HG03354 (cell line): Measurements from ENCODE around the gene BTBD16.
A peak's percentile ranks its signal among the peaks of the same experiment; 100 is the strongest.

Experiments
- ATAC-seq: cut with Tn5 transposase; IDR thresholded peaks from one replicate; pipeline ENCODE4 v1.9.1; 2021; ENCODE audit warnings: mild to moderate bottlenecking; ENCODE audit not compliant: unreplicated experiment, poor library complexity, severe bottlenecking

BTBD16 gene

DNA sequence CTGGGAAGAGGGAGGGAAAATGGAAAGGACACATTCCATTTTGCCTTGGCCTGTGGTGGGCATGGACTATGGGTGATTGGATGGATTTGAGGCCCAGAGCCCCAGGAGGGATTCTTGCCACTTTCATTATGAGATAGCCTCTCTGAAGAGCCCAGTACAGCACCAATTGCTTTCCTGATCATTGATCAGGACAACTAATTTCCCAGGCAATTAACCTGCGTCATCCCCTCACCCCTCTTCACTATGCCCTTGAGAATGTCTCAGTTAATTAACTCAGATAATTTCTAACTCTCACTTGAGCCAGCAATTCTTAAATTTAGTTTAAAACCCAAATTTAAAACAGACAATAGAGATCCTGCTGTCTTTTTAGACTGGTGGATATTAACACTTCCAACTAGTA, 90.0 kb downstream of the BTBD16 start:
- ATAC-seq: no peak

DNA sequence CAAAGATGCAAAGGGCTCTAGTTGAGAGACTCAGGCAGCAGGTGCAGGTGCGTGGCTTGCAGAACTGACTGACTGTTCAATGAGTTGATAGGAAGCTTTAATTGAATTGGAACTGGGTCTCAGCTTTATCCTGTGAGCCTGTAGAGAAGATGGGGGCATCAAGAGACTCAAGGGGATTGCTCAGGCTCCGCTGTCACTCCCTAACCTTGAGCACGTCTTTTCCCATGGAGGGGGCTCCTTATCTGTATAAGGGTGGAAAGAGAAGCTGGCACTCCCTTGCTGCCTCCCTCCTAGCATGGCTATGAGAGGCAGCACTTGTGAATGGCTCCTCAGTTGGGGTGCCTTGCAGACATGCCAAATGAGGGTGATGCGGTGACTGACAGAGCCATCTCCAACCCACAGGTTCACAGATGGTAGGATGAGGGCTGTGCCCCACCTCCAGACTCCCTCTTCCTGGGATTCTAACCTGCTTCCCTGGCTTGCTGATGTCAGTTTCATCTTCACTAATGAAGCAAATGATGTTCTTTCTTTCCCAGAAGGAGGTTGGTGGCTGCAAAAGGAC, 91.0 kb downstream of the BTBD16 start:
- ATAC-seq: no peak

DNA sequence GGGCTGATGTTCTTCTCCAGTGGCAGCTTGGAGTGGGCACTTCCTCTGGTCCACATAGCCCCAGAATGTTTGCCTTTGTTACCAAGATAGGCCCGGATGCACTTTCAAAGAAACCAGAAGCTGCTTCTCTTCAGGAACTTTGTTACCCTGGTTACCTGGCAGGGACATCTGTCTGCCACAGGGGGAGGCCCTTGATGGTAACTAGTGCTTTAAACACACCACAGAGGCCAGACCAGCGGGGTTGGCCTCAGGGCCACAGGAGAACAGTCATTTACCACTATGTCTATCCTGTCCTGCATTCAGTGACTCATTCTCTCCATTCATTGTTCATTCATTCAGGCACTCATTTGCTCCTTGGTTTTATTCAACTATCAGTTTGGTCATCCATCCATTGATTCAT, 91.5 kb downstream of the BTBD16 start:
- no peak for ATAC-seq

DNA sequence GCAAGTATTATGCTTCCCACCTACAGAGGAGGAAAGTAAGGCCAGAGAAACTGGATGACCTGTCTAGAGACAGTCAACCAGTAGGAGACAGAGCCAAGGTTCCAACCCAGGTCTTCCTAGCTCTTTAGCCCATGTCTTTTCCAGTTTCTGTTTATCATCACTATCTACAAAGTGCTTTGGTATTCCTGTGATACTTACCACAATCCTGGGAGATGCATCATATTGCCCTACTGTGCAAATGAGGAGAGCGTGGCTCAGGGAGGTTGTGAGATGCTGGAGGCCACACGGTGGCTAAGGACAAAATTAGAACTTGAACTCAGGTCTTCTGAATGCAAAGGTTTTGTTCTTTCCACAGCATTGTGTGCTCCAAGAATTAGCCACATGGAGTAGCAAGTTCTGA, 92.2 kb downstream of the BTBD16 start:
- ATAC-seq: no peak

DNA sequence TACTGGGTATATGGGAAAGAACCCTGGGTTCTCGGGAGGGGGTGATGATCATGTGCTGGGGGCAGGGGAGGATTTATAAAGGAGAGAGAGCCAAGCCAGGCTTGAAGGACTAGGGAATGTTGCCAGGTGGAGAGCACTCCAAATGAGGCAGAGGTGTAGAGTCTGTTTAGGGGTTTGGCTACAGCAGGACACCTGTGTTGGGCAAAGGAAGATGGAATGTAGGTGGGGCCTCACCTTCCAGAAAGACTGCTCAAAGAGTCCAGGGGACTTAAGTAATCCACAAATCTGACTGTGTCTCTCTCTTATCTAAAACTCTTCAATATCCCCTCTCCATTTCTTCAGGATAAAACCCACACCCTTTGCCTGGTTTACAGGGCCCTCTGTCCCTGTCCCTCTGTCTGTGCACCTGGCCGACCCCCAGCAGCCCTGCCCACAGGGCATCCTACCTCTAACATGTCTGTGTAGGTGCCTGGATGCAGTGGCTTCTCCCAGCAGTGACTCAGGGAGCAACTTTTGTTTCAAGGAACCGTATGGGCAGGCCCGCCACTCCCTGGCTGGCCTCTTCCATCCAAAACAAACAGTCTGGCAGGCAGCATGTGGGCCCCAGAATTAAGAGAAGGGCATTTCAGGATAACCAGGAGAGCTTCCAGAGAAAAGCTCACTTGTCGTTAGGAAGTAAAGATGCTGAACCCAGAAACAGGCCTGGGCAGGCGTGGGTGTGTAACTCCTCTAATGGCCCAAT, 92.8 kb downstream of the BTBD16 start:
- no peak for ATAC-seq

DNA sequence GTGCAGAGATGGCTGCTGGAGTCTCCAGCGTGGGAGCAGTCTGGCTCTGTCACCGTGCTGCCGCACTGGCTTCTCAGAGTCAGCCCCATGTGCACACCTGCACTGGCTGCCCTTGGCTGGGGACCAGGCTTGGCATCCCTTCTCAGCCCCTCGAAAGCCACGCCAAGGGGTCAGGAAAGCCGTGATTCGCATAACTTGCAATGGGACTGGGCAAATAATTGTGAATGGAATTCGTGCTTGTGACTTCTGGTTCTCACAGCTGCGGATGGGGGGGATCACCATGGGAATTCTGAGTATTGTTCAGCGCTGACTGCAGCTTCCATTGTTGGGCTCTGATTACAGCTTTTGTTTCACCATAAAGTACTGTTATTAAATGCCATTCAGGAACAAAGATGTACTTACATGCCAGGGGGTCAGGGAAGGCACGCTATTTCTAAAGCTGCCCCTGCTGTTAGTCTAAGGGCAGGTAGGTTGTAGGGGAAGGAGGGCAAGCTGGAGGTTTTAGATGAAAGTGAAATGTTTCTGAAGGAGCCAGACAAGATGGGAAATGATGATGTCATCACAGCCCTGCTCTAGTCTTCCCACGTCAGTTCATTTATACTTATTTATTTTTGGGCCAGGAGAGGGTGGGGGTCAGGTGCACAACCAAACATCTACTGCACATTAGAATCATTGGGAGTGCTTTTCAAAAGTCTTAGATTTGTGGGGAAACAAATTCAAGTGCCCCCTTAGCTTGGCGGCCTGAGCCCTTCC, 97.6 kb downstream of the BTBD16 start:
- no peak for ATAC-seq

DNA sequence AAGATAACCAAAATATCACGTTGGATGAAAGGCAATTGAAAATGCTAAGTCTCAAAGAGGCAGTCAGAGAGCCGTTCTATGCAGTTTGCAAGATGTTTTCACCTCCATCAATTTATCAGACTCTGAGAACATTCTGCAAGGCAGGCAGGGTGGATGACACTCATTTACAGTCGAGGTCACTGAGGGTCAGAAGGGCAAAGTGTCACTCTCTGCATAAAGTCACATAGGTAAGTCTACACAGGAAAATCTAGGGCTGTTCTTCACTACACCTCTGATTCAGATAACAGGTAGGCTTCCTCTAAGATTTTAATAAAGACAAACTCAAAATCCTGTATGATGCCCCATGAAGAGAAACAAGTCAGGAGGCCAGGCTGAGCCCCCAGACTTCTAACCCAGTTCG, 102.0 kb downstream of the BTBD16 start:
- no peak for ATAC-seq

DNA sequence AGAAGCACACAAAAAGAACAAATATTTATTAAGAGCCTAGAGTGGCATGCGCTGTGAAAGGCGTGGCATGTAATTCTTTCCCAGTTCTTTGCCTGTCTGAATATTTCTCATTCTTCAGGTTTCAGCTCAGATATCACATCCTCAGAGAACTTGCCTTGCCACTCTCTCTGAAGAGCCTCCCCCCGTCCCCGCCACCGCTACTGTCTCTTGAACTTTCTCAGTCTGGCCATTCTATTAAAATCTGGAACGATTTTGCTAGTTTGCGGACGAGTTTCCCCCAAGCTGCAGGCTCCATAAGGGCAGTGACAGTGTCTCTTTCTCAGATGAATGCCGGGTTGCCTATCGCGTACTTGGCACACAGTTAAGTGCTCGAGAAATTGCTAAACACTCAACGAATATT, 102.6 kb downstream of the BTBD16 start:
- no peak for ATAC-seq

DNA sequence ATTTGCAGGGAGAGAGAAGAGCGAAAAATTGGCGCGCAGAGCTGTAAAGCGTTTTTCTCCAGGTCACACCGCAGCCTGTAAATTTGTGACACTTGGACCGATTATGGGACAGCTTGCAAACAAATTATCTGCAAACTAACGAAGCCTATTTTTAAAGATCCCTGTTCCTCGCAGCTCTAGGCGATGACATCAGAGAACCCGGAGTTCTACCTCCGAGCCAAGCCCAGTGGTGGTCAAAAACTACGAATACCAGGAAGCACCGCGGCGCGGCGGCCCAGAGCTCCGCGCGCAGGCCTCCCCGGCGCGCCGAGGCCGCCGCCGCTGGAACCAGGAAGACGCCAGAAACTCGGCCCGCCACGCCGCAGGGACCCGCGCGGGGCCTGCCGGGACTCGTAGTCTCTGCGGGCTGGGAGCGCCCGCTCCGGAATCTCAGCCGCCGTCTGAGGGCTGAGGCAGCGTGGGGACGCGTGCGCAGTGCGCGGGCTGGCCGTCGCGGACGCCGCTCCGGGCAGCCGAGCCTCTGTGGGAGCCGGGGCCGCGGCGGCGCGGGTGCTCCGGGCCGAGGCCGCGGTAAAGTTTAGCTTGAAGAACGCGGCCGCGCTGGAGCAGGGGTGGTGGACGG, 103.3 kb downstream of the BTBD16 start, which contains the start of gene PLEKHA1:
Gene PLEKHA1 (plus strand): TSS at position 472 of the 622 bp plus-strand sequence. CDS start 18,493 bp downstream, outside the sequence.
- peak; percentile 94 for ATAC-seq

DNA sequence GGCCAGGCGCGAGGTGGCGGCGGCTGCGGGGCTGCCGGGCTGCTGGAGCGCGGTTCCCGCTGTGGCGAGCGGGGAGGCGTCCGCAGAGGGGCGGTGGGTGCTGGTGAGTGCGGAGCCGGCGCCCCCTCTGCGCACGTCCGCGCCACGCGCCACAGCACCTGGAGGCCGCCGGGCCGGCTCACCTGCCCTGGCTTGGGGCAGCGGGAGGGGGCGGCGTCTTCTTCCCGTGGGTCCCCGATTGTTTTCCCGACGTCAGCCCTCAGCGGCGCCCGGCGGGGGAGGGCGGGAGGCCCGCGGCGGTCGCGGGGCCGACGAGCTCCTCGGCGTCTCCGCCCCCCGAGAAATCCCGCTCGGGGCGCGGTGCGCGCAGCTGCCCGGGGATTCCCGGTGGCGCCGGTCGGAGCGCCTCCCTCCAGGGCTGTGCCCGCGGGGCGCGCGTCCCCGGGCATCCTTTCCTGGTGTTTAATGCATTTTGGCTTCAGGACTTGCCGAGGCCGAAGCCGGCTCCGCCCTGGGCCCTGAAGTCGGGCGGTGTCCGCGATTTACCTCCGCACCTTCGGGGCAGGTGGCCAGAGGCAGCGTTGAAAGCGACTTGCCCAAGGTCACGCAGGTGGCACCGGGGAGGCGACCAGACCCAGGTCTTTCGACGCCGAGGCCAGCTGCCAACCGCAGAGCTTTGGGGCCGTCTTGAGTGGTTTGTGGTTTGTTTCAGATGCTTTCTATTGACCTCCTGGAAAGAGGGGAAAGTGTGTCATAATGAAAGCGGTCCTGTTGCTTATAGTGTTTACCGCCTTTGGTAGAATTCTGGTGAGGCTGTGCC, 104.0 kb downstream of the BTBD16 start:
- ATAC-seq: peak; percentile 48

DNA sequence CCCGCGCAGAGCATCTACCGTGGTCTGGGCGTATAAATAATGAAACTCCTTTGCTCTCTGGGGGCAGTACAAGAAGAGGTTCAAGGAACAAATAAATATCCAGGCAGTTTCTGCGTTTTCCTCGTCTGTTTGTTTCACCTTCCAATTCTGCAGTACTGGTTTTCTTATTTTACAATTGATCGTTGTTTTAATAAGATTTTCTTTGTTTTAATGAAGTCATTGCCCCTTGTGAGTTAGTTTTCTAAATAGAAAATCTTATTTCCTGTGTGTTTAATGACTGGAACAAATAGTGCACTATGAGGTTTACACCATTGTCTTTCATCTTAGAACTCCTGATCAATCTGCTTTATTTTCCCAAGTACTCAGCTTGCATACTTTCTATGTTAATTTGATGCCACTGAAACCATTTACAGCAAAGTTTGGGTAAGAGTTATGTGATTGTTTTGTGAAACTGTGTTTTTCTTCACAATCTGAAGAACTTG, 104.6 kb downstream of the BTBD16 start:
- no peak for ATAC-seq

DNA sequence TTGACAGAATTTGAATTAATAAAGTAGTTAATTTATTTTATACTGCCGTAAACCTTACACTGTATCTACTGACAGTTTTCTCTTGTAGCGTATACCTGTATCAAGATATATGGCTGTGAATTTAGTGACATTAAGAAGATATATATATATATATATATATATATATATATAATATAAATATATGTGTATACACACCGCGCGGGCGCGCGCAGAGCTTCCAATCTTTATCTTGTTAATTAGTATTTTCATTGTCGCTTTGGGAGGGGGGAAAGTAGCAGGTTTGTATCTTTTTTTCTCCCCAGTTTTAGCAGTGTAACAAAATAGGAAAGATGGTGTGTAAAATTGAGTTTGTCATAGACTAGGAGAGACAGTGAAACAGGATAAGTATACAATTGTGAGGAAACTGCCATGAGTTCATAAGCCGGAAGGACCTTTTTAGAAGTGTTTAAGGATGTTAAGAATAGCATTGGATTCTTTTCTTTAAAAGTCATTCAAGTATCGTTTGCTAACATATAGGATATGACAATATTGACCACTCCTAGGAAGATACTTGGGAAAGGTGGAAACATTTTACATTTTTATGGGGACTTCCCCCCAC, 105.4 kb downstream of the BTBD16 start:
- no peak for ATAC-seq

DNA sequence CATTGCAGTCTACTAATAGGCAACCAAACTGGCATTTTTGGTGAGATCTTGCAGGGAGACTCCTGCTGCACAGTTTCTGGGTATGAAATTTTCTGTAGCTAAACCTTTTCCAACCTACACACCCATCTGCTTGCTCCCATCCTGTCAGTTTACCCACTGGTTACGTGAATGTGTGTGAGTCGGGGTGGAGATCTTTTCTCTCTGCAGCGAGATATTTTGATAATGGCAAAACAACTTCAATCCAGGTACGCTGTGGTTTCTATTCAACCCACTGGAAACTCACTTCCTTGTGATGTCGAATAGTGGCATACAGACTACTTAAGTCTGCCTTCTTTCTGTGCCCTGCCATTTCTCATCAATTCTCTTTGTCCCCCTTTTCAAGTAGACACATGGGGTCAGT, 107.9 kb downstream of the BTBD16 start:
- no peak for ATAC-seq

DNA sequence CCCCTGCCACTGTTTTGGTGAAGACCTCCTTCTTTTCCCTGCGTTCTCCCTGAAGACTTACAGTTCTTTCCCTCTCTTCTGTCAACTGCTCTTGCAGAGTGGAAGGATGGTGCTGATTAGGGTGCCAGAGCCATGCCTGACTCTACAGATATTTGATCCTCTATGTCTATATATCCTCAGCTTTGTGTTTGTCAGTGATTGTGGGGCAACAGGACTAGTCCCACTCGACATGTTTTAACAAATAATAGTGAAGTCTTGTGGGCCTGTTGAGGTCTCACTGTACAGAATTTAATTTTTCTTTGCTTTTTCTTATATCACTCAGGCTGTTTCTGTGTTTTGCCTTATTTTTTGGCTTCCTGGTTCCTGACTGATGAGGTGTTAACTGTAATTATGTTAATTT, 108.4 kb downstream of the BTBD16 start:
- ATAC-seq: no peak

DNA sequence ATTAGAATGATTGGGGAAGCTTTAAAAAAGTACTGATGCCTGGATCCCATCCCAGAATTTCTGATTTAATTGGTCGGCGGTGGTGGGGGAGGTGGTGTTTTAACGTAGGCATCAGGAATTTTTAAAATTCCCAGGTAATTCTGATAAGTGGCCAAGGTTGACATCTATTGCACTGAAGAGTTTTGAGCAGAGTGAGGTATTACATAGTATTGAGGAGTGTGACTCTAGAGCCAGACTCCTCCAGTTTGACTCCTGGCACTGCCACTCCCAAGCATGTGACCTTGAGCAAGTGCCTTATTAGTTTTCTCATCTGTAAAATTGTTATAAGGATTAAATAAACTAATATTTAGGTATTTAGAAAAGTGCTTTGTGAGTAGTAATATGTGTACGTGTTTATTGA, 109.6 kb downstream of the BTBD16 start:
- no peak for ATAC-seq

DNA sequence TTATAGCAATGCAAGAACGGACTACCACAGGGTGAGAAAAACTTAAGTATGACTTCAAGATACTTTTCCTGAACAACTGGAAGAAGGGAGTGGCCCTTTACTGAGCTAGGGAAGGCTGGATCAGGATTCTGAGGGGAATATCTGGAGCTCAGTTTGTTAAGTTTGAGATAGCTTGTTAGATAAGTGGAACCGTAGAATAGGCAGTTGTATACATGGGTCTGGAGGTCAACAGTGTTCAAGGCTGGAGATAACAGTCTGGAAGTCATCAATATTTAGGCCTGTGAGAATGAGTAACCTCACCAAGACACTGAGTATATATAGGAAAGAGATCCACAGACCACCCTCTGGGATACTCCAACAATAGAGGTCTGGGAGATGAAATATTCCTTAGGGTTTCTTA, 110.6 kb downstream of the BTBD16 start:
- ATAC-seq: no peak

DNA sequence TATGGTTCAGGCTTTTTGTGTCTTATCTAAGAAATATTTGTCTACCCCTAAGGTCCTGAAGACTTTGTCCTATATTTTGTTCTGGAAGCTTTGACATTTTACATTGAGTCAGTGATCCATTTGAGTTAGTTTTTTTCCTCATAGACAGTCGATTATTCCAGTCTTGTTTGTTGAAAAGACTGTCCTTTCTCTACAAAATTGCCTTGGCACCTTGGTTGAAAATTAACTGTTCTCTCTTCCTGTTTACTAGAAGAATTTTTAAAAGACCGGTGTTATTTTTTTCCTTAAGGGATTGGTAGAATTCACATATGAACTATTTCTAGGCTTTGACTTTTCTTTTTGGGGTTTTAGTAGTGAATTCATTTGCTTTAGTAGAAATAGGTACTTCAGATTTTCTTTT, 115.4 kb downstream of the BTBD16 start:
- ATAC-seq: no peak

DNA sequence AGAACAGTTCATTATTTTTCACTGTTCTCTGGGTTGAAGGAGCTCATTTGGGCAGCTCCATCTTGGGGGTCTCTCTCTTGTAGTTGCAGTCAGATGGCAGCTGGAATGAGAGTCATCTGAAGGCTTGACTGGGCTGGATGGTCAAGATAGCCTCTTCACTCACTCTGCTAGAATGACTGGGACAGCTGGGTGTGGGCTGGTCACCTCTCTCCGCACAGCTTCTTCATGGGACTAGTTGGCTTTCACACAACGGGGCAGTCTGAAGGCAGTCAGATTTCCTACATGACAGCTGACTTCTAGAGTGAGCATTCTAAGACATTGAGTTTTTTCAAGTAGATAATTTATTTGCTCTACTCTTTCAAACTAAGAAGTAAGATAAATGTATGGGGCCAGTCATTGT, 116.5 kb downstream of the BTBD16 start:
- no peak for ATAC-seq
